HEK293 (cell line): Measurements from ENCODE around the gene EML3.

Experiments used
- CTCF ChIA-PET: fragments of 350-600 bp; formaldehyde crosslinking; extraction: SDS; loops from one replicate; lab custom pipeline; 2021; ENCODE audit warnings: antibody characterized with exemption; lab: Yijun Ruan, JAX
- POLR2A ChIA-PET: fragments of 300-600 bp; formaldehyde crosslinking; extraction: SDS; loops from one replicate; lab custom pipeline; 2020; ENCODE audit warnings: antibody characterized with exemption, inconsistent platforms; lab: Yijun Ruan, JAX
- H3K27ac ChIP-seq: fragments of 200-500 bp; sonication (Bioruptor generic); 2 replicates; pipeline ENCODE4 v1.5.1; 2014; ENCODE audit warnings: low read depth, low read length, control low read depth, inconsistent platforms; ENCODE audit errors: extremely low read depth
- H3K36me3 ChIP-seq, 2 experiments: fragments of 200-500 bp in 1 of 2; sonication (Bioruptor generic) in 1 of 2; 1 replicate in 1 of 2; 2 replicates in 1 of 2; pipeline ENCODE4 v1.5.1; 2014 to 2017; ENCODE audit warnings: inconsistent platforms in 2 of 2, low read length in 2 of 2; ENCODE audit not compliant: control insufficient read depth in 2 of 2, insufficient read depth in 1 of 2
- H3K4me1 ChIP-seq: fragments of 200-500 bp; sonication (Bioruptor generic); 2 replicates; pipeline ENCODE4 v1.5.1; 2014; ENCODE audit warnings: mild to moderate bottlenecking, low read length, inconsistent platforms; ENCODE audit not compliant: control insufficient read depth, insufficient read depth
- H3K4me3 ChIP-seq: 2 replicates; pipeline ENCODE4 v1.5.1; 2011; ENCODE audit warnings: low read depth, mild to moderate bottlenecking, control low read depth, low read length, moderate library complexity
- H3K9me3 ChIP-seq: fragments of 200-500 bp; sonication (Bioruptor generic); 2 replicates; pipeline ENCODE4 v1.5.1; 2014; ENCODE audit warnings: low read depth, low read length, inconsistent platforms; ENCODE audit not compliant: control insufficient read depth, insufficient read depth
- GLIS1 ChIP-seq: fragments of 450-650 bp; formaldehyde crosslinking; IDR thresholded peaks from 2 replicates; pipeline ENCODE4 v1.5.1; 2016; ENCODE audit warnings: missing biosample characterization, missing genetic modification characterization
- GLIS2 ChIP-seq: fragments of 450-650 bp; formaldehyde crosslinking; IDR thresholded peaks from 2 replicates; pipeline ENCODE4 v1.5.1; 2016; ENCODE audit warnings: missing biosample characterization, missing genetic modification characterization
- HOXC10 ChIP-seq: sonication (generic); formaldehyde crosslinking; IDR thresholded peaks from 2 replicates; pipeline ENCODE4 v1.8.1; 2023; ENCODE audit warnings: mild to moderate bottlenecking, missing genetic modification reagents
- IKZF3 ChIP-seq: fragments of 450-650 bp; IDR thresholded peaks from 2 replicates; pipeline ENCODE4 v1.5.0; 2018; ENCODE audit warnings: missing biosample characterization, mild to moderate bottlenecking, missing genetic modification characterization, moderate library complexity
- KLF8 ChIP-seq: fragments of 450-650 bp; formaldehyde crosslinking; IDR thresholded peaks from 2 replicates; pipeline ENCODE4 v1.5.1; 2016; ENCODE audit warnings: missing biosample characterization, missing genetic modification characterization
- KLF9 ChIP-seq: fragments of 450-650 bp; formaldehyde crosslinking; IDR thresholded peaks from 2 replicates; pipeline ENCODE4 v1.5.1; 2016; ENCODE audit warnings: missing biosample characterization, missing genetic modification characterization, low read depth
- PATZ1 ChIP-seq: fragments of 450-650 bp; formaldehyde crosslinking; IDR thresholded peaks from 2 replicates; pipeline ENCODE4 v1.5.1; 2016; ENCODE audit warnings: missing biosample characterization, missing genetic modification characterization
- SALL2 ChIP-seq: fragments of 450-650 bp; formaldehyde crosslinking; IDR thresholded peaks from 2 replicates; pipeline ENCODE4 v1.5.0; 2017; ENCODE audit warnings: missing biosample characterization, mild to moderate bottlenecking, missing genetic modification characterization, borderline replicate concordance
- SP2 ChIP-seq: fragments of 450-650 bp; formaldehyde crosslinking; IDR thresholded peaks from 2 replicates; pipeline ENCODE4 v1.5.1; 2016; ENCODE audit warnings: missing biosample characterization, missing genetic modification characterization
- SP3 ChIP-seq: fragments of 450-650 bp; formaldehyde crosslinking; IDR thresholded peaks from 2 replicates; pipeline ENCODE4 v1.5.1; 2016; ENCODE audit warnings: missing biosample characterization, missing genetic modification characterization
- ZBTB20 ChIP-seq: fragments of 450-650 bp; formaldehyde crosslinking; IDR thresholded peaks from 2 replicates; pipeline ENCODE4 v1.5.1; 2016; ENCODE audit warnings: missing biosample characterization, missing genetic modification characterization
- ZBTB26 ChIP-seq: fragments of 450-650 bp; formaldehyde crosslinking; optimal IDR thresholded peaks from 2 replicates; pipeline ENCODE3; 2016; ENCODE audit warnings: missing biosample characterization, mild to moderate bottlenecking, missing genetic modification characterization
- ZBTB8A ChIP-seq: fragments of 450-650 bp; formaldehyde crosslinking; IDR thresholded peaks from 2 replicates; pipeline ENCODE4 v1.5.1; 2016; ENCODE audit warnings: missing biosample characterization, missing genetic modification characterization
- ZFHX2 ChIP-seq: fragments of 450-650 bp; formaldehyde crosslinking; conservative IDR thresholded peaks from 2 replicates; pipeline ENCODE4 v1.5.1; 2016; ENCODE audit warnings: missing biosample characterization, missing genetic modification characterization
- ZNF148 ChIP-seq: fragments of 450-650 bp; formaldehyde crosslinking; IDR thresholded peaks from 2 replicates; pipeline ENCODE4 v1.5.0; 2017; ENCODE audit warnings: missing biosample characterization, missing genetic modification characterization, borderline replicate concordance
- ZNF184 ChIP-seq: fragments of 450-650 bp; IDR thresholded peaks from 2 replicates; pipeline ENCODE4 v1.5.1; 2018; ENCODE audit warnings: missing biosample characterization, mild to moderate bottlenecking, missing genetic modification characterization
- ZNF423 ChIP-seq: fragments of 450-650 bp; formaldehyde crosslinking; IDR thresholded peaks from 2 replicates; pipeline ENCODE4 v1.5.1; 2016; ENCODE audit warnings: missing biosample characterization, missing genetic modification characterization
- ZNF513 ChIP-seq: fragments of 450-650 bp; IDR thresholded peaks from 2 replicates; pipeline ENCODE4 v1.5.1; 2018; ENCODE audit warnings: missing biosample characterization, missing genetic modification characterization
- ZNF561 ChIP-seq: fragments of 450-650 bp; IDR thresholded peaks from 2 replicates; pipeline ENCODE4 v1.5.1; 2018; ENCODE audit warnings: missing biosample characterization, missing genetic modification characterization, borderline replicate concordance
- ZSCAN30 ChIP-seq: fragments of 450-650 bp; IDR thresholded peaks from 2 replicates; pipeline ENCODE4 v1.5.1; 2018; ENCODE audit warnings: missing biosample characterization, mild to moderate bottlenecking, missing genetic modification characterization, moderate library complexity
- ZXDB ChIP-seq: fragments of 450-650 bp; formaldehyde crosslinking; IDR thresholded peaks from 2 replicates; pipeline ENCODE4 v1.5.1; 2016; ENCODE audit warnings: missing biosample characterization, missing genetic modification characterization

Gene EML3

DNA sequence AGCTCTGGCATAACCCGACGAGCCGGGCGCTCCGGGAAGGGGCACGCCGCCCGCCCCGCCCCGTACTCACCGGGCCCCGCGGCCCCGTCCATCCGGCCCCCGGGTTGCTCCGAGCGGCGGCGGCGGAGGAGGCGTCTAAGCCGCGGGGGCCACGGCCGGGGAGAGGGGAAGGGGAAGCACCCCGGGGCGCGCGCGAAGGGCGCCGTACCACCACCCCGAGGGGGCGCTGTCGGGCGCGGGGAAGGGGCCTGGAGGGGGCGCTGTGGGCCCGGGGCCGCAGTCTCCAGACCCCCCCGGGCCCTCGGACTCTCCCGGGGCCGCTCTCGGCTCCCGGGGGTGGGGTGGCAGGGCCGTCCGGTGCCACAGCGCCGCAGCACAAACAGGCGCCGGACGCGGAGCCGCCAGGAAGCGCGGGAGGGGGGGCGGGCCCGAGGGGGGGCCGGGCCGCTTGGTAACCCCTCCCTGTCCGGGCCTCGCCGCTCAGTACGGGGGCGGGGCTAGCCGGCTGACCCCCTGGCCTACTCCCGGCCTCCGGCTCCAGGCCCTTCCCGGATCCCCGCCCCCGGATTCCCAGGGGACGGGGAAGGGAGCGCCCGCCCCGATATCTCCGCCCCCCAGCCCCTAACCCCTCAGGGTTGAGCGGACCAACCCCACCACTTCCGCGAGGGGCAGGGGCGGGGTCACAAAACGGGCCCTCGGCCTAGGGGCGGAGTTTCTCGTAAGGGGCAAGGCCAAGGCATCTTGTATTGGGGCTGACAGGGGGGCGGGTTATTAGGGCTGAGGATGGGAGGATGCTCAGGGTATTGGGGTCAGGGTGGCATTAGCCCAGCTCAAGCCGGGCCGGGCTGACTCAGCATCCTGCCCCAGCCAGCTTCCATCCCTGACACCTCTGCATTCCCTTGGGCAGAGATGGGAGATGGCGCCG, at the start of gene EML3, which contains the start of gene ROM1:
Gene EML3 (minus strand): TSS at position 410 of the 925 bp plus-strand sequence. CDS start 318 bp downstream, at position 92.
Gene ROM1 (plus strand): TSS at position 892 of the 925 bp plus-strand sequence. CDS start 25 bp downstream, at position 917.
- Histone ChIP-seq H3K9me3 (no peaks in the 10 kb centered on the region), H3K27ac (peak within 1 kb of the TSS; percentile 64), H3K36me3 (peaks cover 0 to 55% of the 10 kb centered on the region in 2 experiments; a peak in 2 of 3 replicates), H3K4me1 (no peaks in the 10 kb centered on the region), H3K4me3 (peak within 1 kb of the TSS; percentile 55)
- POLR2A ChIA-PET, result interaction anchor here (0.7 to 4.1 kb wide), 11 partner anchors 9 to 243 kb away, joined by 3 to 31 read pairs (median 5); partner anchors contain the start of genes B3GAT3, EEF1G, HNRNPUL2 and INTS5
- CTCF ChIA-PET, result interaction anchor here (0.5 to 3.2 kb wide), 17 partner anchors 9 to 218 kb away, joined by 3 to 19 read pairs (median 4); partner anchors contain the start of genes B3GAT3, MTA2 and TUT1
- peak; percentile 79 for TF ChIP-seq SP3
- TF ChIP-seq IKZF3 (tag by site-specific recombination), result peak; percentile 79
- TF ChIP-seq ZBTB20 (tag by site-specific recombination), result peak; percentile 10; the same call in 1 of the 2 replicates
- TF ChIP-seq ZNF513 (tag by site-specific recombination), result 0 out of 2 replicates have a peak, but pooled peaks have one; percentile 35
- peak; percentile 63; the same call in 1 of the 2 replicates for TF ChIP-seq KLF9 (tag by site-specific recombination)
- peak; percentile 79 for TF ChIP-seq PATZ1 (tag by site-specific recombination)
- peak; percentile 39 for TF ChIP-seq ZBTB26 (tag by site-specific recombination)
- no peak for TF ChIP-seq HOXC10 (CRISPR knock-in tag)
- peak; percentile 26; the same call in 1 of the 2 replicates for TF ChIP-seq ZXDB (tag by site-specific recombination)
- TF ChIP-seq ZNF148 (tag by site-specific recombination), result no peak
- TF ChIP-seq GLIS1 (tag by site-specific recombination), result peak; percentile 64; the same call in 1 of the 2 replicates
- peak; percentile 79 for TF ChIP-seq ZBTB8A (tag by site-specific recombination)
- TF ChIP-seq ZNF184 (tag by site-specific recombination), result no peak
- peak; percentile 82 for TF ChIP-seq SP2 (tag by site-specific recombination)
- TF ChIP-seq GLIS2, result peak; percentile 69
- TF ChIP-seq ZSCAN30 (tag by site-specific recombination), result peak; percentile 43; the same call in 1 of the 2 replicates
- no peak for TF ChIP-seq SALL2 (tag by site-specific recombination)
- peak; percentile 70 for TF ChIP-seq ZNF423 (tag by site-specific recombination)
- peak; percentile 8; the same call in 1 of the 2 replicates for TF ChIP-seq ZFHX2 (tag by site-specific recombination)
- peak; percentile 82 for TF ChIP-seq ZNF561
- peak; percentile 40; the same call in 1 of the 2 replicates for TF ChIP-seq KLF8 (tag by site-specific recombination)
